C4-2B (cell line): ENCODE data around the gene MIGA2.

Experiments
- ZFX ChIP-seq: fragments of 450-650 bp; IDR thresholded peaks from 2 replicates; pipeline ENCODE4 v1.6.1; 2017
- TF ChIP-seq, protein P1 (sequence below): fragments of 450-650 bp; conservative IDR thresholded peaks from 2 replicates; pipeline ENCODE4 v1.5.1; 2017; ENCODE audit warnings: mild to moderate bottlenecking

- TF ChIP-seq, protein P1, sequence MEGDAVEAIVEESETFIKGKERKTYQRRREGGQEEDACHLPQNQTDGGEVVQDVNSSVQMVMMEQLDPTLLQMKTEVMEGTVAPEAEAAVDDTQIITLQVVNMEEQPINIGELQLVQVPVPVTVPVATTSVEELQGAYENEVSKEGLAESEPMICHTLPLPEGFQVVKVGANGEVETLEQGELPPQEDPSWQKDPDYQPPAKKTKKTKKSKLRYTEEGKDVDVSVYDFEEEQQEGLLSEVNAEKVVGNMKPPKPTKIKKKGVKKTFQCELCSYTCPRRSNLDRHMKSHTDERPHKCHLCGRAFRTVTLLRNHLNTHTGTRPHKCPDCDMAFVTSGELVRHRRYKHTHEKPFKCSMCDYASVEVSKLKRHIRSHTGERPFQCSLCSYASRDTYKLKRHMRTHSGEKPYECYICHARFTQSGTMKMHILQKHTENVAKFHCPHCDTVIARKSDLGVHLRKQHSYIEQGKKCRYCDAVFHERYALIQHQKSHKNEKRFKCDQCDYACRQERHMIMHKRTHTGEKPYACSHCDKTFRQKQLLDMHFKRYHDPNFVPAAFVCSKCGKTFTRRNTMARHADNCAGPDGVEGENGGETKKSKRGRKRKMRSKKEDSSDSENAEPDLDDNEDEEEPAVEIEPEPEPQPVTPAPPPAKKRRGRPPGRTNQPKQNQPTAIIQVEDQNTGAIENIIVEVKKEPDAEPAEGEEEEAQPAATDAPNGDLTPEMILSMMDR, result no peak
- no peak for TF ChIP-seq ZFX
These were observed 24.7 kb upstream of the MIGA2 start for GRCh38 chr9:129011761-129012181.
